OCI-LY7 (cell line): ENCODE results near the gene HS6ST3. TPM values are rescaled to one million over a fixed set of nuclear protein-coding genes. Genes with fewer than 3 reads are reported as not detected.

ENCODE experiments used
- BruUV-seq: library from RNA; stranded (reverse); fragments of 400-500 nt; replicated peaks from 2 replicates; lab custom pipeline; 2021; lab: Mats Ljungman, UMichigan
- CTCF ChIA-PET: fragments of 300-600 bp; sonication (Branson Sonifier 250); formaldehyde crosslinking; loops from one replicate; lab custom pipeline; 2022; ENCODE audit warnings: antibody characterized with exemption; ENCODE audit not compliant: unreplicated experiment; lab: Charles Lee
- POLR2A ChIA-PET: fragments of 300-600 bp; sonication (Branson Sonifier 250); formaldehyde crosslinking; loops from one replicate; lab custom pipeline; 2022; ENCODE audit warnings: antibody characterized with exemption; lab: Charles Lee
- DNase-seq: peaks from one replicate; pipeline ENCODE4 v3.0.0-alpha.2; 2015; ENCODE audit warnings: low spot score
- H2AFZ ChIP-seq: fragments of 200-600 bp; sonication (generic), shearing (Covaris generic); 2 replicates; pipeline ENCODE4 v1.6.1; 2014; ENCODE audit warnings: mild to moderate bottlenecking, antibody characterized with exemption, low read length, moderate library complexity
- H3K27ac ChIP-seq: fragments of 200-600 bp; sonication (generic); 2 replicates; pipeline ENCODE4 v1.5.1; 2014; ENCODE audit warnings: mixed run types, low read depth, mild to moderate bottlenecking, moderate library complexity, low read length, inconsistent platforms; ENCODE audit not compliant: poor library complexity, severe bottlenecking
- H3K36me3 ChIP-seq: fragments of 200-600 bp; sonication (generic); 2 replicates; pipeline ENCODE4 v1.6.1; 2014; ENCODE audit warnings: mild to moderate bottlenecking, antibody characterized with exemption, low read length, moderate library complexity, mixed read lengths; ENCODE audit not compliant: insufficient read depth
- H3K4me1 ChIP-seq: fragments of 200-600 bp; sonication (generic); 2 replicates; pipeline ENCODE4 v1.5.1; 2014; ENCODE audit warnings: mild to moderate bottlenecking, low read length; ENCODE audit not compliant: insufficient read depth, poor library complexity, severe bottlenecking
- H3K4me2 ChIP-seq: fragments of 200-600 bp; sonication (generic); 2 replicates; pipeline ENCODE4 v1.6.1; 2014; ENCODE audit warnings: mild to moderate bottlenecking, low read length
- H3K4me3 ChIP-seq: fragments of 200-600 bp; sonication (generic); 2 replicates; pipeline ENCODE4 v1.5.1; 2014; ENCODE audit warnings: mild to moderate bottlenecking, low read depth, low read length; ENCODE audit not compliant: poor library complexity, severe bottlenecking
- H3K79me2 ChIP-seq: fragments of 200-600 bp; sonication (generic); 2 replicates; pipeline ENCODE4 v1.6.1; 2016; ENCODE audit warnings: low read depth, mild to moderate bottlenecking, low read length, moderate library complexity, mixed read lengths; ENCODE audit not compliant: insufficient read depth
- H3K9me2 ChIP-seq: fragments of 200-600 bp; sonication (generic); 2 replicates; pipeline ENCODE4 v1.6.1; 2016; ENCODE audit warnings: mild to moderate bottlenecking, low read length, mixed read lengths; ENCODE audit not compliant: insufficient read depth
- H3K9me3 ChIP-seq: fragments of 200-600 bp; sonication (generic); 2 replicates; pipeline ENCODE4 v1.6.1; 2014; ENCODE audit warnings: mild to moderate bottlenecking, mixed run types, low read length, mixed read lengths
- H4K20me1 ChIP-seq: fragments of 200-600 bp; sonication (generic); 2 replicates; pipeline ENCODE4 v1.6.1; 2014; ENCODE audit warnings: mild to moderate bottlenecking, antibody characterized with exemption, low read length, moderate library complexity, mixed read lengths; ENCODE audit not compliant: insufficient read depth
- CTCF ChIP-seq: fragments of 200-600 bp; sonication (generic); conservative IDR thresholded peaks from 2 replicates; pipeline ENCODE4 v1.5.1; 2014; ENCODE audit warnings: mild to moderate bottlenecking, antibody characterized with exemption, low read length, moderate library complexity, mixed read lengths
- EZH2phosphoT487 ChIP-seq: fragments of 200-600 bp; sonication (generic); IDR thresholded peaks from 2 replicates; pipeline ENCODE4 v1.6.1; 2018; ENCODE audit warnings: low read depth, borderline replicate concordance, mild to moderate bottlenecking, mixed run types, antibody characterized with exemption, low read length, moderate library complexity, mixed read lengths
- intact Hi-C: fragments of 100-400 bp; cut with micrococcal nuclease; formaldehyde crosslinking; loops from one replicate; pipeline ENCODE4 v1.10.0; 2022; ENCODE audit not compliant: unreplicated experiment
- total RNA-seq, 2 experiments: library from RNA; depleted of rRNA in 1 of 2; stranded (reverse); fragments of >200 nt in 1 of 2; shearing (Covaris generic) in 1 of 2; gene quantifications; 2 replicates each; pipeline ENCODE4 v1.2.3, GENCODE V29; 2014 to 2022

HS6ST3 gene
- total RNA-seq, 2 experiments from 2014 or later: not detected

- intact Hi-C loops: no loop called here
- no peaks in the 10 kb centered on the region for H3K9me2 ChIP-seq
- TF ChIP-seq CTCF (no peak), EZH2phosphoT487 (no peak)
- no peaks in the 10 kb centered on the region for H4K20me1 ChIP-seq
- no peak overlapping the region for H3K4me3 ChIP-seq
- no peaks in the 10 kb centered on the region for H3K79me2 ChIP-seq
- H3K4me1 ChIP-seq: no peaks in the 10 kb centered on the region
- no peaks in the 10 kb centered on the region for H3K36me3 ChIP-seq
- no peaks in the 10 kb centered on the region for H3K9me3 ChIP-seq
- H3K4me2 ChIP-seq: no peak overlapping the region
- H2AFZ ChIP-seq: no peak overlapping the region
- POLR2A ChIA-PET: no interaction called here
- no peak for DNase-seq
- CTCF ChIA-PET: no interaction called here
- H3K27ac ChIP-seq: no peak overlapping the region
- BruUV-seq: no TSS peak
Measured at GRCh38 chr13:96615252-96615651, 525.3 kb downstream of the HS6ST3 start.

GRCh38 chr13:96617528-96617927, 527.6 kb downstream of the HS6ST3 start:
- H2AFZ ChIP-seq: no peak overlapping the region
- TF ChIP-seq CTCF: no peak
- no peak for TF ChIP-seq EZH2phosphoT487
- ChIA-PET POLR2A (no interaction called here), CTCF (no interaction called here)
- H3K4me2 ChIP-seq: no peak overlapping the region
- H3K9me3 ChIP-seq: no peaks in the 10 kb centered on the region
- BruUV-seq: no TSS peak
- no peak for DNase-seq
- no peak overlapping the region for H3K27ac ChIP-seq
- H3K4me1 ChIP-seq: no peaks in the 10 kb centered on the region
- intact Hi-C loops: no loop called here
- no peaks in the 10 kb centered on the region for H3K79me2 ChIP-seq
- no peaks in the 10 kb centered on the region for H3K9me2 ChIP-seq
- H3K4me3 ChIP-seq: no peak overlapping the region
- no peaks in the 10 kb centered on the region for H3K36me3 ChIP-seq
- no peaks in the 10 kb centered on the region for H4K20me1 ChIP-seq

- BruUV-seq: no TSS peak
- intact Hi-C loops: no loop called here
Measured at GRCh38 chr13:96621634-96622183, 531.8 kb downstream of the HS6ST3 start.

More at GRCh38 chr13:96621634-96622183, 531.8 kb downstream of the HS6ST3 start:
- Histone ChIP-seq H3K36me3 (no peaks in the 10 kb centered on the region), H3K4me1 (no peaks in the 10 kb centered on the region), H3K4me2 (no peak overlapping the region), H3K9me3 (no peaks in the 10 kb centered on the region), H3K9me2 (no peaks in the 10 kb centered on the region), H3K27ac (no peak overlapping the region), H4K20me1 (no peaks in the 10 kb centered on the region), H3K79me2 (no peaks in the 10 kb centered on the region), H3K4me3 (no peak overlapping the region), H2AFZ (no peak overlapping the region)
- DNase-seq: no peak
- ChIA-PET CTCF (no interaction called here), POLR2A (no interaction called here)
- TF ChIP-seq EZH2phosphoT487: no peak
